GM19463 (cell line): ENCODE measurements around the gene PRRC2B.
"Not testable (repeated sequence)": the region's sequence is repeated elsewhere in the genome, so short reads cannot be mapped to it uniquely, and the experiment has no call there.

Experiments used
- ATAC-seq: cut with Tn5 transposase; IDR thresholded peaks from one replicate; pipeline ENCODE4 v1.9.1; 2021; ENCODE audit warnings: mild to moderate bottlenecking, moderate library complexity; ENCODE audit not compliant: unreplicated experiment

PRRC2B gene

DNA sequence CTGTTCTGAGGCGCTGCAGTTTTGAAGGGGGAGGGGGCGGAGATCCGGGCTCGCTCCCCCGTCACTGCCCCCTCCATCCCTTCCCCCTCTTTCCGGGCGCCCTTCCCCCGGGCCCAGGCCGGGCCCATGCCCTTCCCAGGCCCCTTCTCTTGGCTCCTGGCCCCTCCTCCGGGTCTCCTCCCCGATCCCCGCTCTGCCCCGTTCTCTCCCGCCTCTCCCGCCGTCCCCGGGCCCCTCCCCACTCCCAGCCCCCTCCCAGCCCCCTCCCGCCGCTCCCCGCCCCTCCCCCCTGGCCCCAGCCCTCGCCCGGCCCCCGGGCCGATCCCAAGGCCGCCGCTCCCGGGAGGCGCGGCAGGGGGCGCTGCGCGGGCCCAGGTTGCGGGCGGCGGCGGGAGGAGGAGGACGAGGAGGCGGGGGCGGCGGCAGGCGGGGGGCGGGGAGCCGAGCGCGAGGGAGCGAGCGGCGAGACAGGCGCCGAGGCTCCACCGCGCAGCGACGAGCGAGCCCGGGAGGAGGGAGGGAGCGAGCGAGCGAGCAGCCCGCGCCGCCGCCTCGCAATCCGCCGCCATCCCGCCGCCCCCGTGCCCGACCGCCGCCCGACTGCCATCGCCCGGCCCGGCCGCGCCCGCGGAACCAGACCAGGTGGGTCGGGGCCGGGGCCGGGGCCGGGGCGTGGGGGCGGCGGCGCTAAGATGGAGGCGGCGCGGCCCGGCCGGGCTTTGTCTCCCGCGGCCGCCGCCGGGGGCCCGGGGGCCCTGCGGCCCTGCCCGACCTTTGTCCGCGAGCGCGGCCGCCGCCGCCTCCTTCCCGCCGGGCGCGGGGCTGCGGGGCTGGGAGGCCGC lies at the start of gene PRRC2B:
Gene PRRC2B, plus strand, starts transcription at position 465 of the 842 bp plus-strand sequence. CDS start 36,059 bp downstream, outside the sequence.
- peak; percentile 56 for ATAC-seq

DNA sequence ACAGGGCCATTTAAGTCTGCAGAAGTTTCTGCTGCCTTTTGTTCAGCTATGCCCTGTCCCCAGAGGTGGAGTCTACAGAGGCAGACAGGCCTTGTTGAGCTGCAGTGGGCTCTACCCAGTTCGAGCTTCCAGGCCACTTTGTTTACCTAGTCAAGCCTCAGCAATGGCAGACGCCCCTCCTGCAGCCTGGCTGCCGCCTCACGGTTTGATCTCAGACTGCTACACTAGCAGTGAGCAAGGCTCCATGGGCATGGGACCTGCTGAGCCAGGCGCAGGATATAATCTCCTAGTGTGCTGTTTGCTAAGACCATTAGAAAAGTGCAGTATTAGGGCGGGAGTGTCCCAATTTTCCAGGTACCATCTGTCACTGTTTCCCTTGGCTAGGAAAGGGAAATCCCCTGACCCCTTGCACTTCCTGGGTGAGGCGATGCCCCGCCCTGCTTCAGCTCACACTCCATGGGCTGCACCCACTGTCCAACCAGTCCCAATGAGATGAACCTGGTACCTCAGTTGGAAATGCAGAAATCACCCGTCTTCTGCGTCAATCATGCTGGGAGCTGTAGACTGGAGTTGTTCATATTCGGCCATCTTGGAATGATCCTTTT lies 48.9 kb upstream of the PRRC2B start:
- ATAC-seq: not testable (repeated sequence)

DNA sequence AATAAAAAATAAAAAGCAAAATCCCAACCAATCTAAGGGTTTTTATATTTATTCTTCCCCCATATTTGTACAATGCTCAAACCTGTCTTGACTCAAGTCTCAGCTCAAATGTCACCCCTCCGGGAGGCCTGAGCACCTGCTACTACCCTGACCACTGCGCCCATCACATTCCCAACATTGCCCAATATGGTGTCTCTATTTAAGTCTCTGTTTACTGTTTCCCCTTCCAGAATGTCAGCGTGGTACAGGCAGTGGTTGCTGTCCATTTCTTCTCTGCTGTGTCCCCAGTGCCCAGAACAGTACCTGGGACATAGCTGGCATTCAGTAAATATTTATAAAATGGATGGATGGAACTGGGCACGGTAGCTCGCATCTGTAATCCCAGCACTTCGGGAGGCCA lies 47.3 kb upstream of the PRRC2B start:
- ATAC-seq: no peak

DNA sequence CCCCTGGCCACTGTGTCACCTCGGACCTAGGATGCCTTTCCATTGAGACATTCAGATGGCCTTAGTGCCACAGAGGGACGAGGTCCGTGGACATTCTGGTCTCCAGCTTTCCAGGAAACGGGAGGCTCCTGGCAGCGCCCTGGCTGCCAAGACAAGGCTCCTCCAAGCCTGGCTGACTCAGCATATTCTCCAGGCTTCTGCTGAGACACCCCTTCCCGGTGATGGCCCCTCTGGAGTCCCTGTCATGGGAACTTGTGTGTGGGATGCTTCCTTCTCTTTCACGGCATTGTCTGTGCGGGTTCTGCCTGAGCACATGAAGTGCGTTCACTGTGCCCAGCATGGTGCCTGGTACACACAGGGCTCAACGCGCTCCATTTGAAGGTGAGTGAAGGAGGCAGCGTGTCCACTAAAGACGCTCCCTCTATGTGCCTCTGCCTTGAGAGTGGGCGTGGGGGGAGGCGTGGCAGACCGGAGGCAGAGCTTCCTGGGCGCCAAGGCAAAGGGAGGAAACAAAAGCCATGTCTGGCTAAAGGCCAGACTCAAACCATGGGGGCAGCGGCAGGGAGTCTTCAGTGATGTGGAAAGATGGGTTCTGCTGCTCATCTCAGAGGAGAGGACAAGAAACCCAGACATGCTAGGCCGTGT lies 46.4 kb upstream of the PRRC2B start:
- ATAC-seq: no peak

DNA sequence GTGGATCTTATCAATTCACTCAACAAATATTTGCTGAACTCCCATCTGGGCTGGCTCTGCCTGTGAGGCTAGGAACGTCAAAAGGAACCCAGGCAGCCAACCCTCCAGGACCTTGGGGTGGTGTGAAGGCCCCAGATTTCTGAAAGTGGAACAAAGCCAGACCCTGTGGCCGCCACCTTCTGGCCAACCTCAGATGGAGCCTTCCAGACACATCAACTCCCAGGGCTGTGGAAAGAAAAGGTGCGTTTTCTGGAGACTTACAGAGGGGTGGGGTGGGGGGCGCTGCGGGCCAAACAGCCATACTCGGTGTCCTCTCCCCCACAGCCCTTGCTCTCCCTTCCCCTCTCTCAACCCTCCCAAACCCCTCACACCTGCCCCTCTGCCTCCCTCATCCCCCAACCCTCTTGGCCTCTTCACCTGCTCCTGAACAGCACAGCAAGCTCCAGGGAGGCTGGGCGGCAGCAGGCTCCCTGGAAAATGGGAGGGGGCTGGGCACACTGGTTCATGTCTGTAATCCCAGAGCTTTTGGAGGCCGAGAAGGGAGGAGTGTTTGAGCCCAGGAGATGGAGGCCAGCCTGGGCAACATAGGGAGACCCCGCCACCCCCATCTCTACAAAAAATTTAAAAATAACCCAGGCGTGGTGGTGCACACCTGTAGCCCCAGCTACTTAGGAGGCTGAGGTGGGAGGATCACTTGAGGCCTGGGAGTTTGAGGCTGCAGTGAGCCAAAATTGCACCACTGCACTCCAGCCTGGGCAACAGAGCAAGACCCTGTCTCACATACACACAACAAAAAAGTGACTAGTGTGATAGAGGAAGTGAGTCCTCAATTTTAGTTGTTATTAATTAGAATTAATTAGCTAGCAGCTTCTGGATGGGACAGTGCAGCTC lies 45.0 kb upstream of the PRRC2B start:
- ATAC-seq: no peak

DNA sequence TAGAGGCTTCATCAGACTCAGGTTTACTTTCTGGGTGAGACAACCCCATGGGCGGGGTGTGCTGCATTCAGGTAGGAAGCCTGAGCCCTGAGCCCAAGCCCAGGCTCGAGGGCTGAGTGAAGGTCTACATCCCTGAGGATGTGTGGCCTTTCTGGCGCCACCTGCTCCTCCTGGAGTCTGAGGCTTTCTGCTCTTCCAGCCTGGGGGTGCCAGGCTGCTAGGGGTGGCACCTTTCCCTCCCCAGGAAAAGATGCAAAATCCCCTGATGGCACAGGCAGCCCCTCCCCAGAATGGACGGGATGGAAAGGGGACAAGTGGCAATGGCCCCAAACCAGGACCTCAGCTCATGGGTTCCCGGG lies 44.4 kb upstream of the PRRC2B start:
- no peak for ATAC-seq

DNA sequence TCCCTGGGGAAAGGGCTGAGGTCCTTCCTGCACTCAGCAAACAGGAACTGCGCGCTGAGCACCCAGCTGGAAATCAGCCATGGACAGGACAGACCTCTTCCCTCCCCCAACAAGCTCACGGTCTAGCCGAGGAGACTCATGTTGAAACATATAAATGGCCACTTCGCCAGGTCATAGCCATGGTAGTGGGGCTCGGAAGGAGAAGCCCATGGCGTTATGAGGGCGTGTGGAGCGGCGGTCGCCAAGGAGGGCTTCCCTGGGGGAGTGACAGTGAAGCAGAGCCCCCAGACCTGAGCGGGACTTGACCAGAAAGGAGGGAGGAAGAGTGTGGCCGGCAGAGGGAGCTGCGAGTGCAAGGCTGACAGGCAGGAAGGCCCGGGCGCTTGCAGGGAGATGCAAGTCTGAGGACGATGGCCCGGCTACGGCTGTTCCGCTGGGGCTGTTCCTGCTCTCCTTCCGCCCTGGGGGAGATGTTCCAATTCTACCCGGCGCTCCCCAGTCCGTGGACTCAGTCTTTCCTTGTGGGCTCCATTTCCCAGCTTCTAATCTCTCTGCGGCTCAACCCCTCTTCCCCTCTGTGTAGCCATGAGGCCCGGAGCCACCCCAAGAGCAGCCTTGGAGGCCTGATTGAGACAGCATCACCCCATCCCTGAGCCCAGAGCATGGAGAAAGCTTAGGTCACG lies 43.9 kb upstream of the PRRC2B start:
- no peak for ATAC-seq

DNA sequence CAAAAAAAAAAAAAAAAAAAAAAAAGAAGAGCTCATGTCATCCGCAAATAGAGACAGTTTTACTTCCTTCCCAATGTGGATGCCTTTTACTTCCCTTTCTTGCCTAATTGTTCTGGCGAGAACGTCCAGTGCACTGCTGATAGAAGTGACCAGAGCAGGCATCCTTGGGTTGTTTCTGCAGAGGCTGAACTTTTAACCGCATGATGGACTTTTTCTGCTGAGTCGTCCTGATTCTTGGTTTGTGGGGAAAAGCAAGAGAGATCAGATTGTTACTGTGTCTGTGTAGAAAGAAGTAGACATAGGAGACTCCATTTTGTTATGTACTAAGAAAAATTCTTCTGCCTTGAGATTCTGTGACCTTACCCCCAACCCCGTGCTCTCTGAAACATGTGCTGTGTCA lies 37.4 kb upstream of the PRRC2B start:
- not testable (repeated sequence) for ATAC-seq

DNA sequence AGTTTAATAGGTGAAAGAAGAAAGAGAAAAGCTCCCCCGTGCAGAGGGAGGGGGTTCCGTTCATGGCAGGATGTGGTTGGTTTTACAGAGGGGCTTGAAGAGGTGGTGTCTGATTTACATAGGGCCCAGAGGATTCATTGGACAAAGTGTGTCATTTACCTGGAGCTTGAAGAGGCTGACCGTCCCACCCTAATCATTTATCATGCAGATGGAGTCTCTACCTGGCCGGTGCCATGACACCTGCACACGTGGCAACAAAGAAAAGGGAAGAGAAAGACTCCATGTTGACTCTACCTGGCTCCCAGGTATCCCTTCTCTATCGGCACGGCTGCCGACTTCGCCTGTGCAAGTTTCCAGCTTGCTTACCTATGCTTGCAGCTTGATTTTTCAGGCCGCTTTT lies 35.3 kb upstream of the PRRC2B start:
- no peak for ATAC-seq

DNA sequence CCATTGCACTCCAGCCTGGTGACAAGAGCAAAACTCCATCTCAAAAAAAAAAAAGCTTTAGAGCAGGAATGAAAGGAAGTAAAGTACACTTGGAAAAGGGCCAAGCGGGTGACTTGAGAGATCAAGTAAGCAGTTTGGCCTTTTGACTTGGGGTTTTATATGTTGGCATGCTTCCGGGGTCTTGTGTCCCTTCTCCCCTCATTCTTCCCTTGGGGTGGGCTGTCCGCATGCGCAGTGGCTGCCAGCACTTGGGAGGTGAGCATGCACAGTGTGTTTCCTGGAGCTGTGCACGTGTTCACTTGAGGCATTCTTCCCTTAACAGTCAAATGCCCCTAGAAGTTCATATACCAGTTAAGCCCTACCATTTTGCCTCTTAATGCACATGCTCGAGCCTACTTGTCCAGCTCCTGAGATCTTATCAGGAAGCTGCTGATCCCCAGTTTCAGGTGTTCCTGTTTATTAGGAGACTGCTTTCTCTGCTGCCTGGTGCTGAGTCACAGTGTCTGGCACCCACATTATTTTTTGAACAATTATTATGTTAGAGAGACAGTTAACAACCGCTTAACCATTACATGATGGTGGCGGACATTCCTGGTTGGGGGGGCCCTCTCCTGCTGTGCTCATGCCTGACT lies 32.6 kb upstream of the PRRC2B start:
- ATAC-seq: no peak

DNA sequence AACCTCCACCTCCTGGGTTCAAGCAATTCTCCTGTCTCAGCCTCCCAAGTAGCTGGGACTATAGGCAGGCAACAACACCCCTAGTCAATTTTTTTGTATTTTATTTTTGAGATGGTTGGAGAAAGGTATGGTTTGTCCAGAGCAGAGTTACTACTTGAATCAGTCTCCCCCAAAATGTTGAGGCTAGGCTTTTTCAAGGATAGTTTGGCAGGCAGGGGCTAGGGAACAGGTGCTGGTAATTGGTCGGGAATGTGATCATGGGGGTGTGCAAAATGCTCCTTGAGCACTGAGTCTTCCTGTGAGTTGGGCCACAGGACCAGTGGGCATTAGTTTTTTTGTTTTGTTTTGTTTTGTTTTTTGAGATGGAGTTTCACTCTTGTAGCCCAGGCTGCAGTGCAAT lies 28.3 kb upstream of the PRRC2B start:
- no peak for ATAC-seq

DNA sequence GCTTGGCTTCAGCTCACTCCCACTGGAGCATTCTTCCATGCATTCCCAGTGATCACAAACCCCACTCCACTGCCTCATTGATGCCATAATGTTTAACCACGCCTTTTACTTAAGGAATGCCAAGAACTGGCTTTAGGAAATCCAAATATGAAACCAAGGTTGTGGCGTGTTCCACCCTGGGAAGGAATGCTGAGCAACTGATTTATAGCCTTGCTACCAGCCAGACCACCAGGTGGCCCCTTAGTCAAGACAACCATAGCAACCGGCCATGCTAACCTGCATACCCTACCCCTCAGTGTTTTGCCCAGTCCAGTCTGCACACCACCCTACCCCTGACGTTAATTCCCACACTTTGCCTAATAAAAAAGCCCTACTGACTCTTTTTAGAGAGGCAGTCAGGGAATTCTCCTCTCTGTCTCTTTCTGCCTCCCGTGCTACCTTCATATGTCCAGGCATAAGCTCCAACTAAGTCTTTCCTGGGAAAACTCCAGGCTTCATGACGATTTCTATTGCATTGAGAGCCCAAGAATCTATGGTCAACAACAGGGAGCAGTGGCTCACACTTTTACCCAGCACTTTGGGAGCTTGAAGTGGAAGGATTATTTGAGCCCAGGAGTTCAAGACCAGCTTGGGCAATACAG lies 27.0 kb upstream of the PRRC2B start:
- no peak for ATAC-seq

DNA sequence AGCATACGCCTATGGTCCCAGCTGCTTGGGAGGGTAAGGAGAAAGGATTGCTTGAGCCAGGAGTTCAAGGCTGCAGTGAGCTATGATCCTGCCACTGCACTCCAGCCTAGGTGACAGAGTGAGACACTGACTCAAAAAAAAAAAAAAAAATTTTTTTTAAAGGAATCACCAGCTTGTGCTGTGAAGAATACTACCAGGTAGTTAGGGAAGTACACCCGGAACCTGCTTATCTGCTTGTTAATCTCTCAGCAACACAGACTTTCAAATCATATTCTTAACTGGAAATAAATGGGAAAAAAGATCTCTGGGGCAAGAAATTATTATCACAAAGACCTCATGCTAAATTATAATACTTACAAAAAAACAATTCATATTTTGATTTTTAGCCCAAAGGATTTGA lies 26.4 kb upstream of the PRRC2B start:
- no peak for ATAC-seq

DNA sequence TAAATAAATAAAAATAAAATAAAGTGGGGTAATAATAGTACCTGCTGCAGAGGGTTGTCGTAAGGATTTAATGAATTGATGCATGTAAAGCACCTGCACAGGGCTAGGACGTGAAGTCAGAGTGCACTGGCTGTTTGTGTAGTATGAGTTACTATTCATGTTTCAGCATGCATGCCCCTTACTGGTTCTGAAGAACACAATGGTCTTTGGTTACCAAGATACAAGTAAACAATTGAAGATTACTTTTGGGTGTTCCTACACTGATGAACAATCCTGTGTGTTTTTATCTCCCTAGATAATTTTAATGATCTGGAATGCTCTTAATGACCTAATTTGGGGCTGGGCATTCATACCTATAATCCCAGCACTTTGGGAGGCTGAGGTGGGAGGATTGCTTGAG lies 23.2 kb upstream of the PRRC2B start:
- ATAC-seq: no peak

DNA sequence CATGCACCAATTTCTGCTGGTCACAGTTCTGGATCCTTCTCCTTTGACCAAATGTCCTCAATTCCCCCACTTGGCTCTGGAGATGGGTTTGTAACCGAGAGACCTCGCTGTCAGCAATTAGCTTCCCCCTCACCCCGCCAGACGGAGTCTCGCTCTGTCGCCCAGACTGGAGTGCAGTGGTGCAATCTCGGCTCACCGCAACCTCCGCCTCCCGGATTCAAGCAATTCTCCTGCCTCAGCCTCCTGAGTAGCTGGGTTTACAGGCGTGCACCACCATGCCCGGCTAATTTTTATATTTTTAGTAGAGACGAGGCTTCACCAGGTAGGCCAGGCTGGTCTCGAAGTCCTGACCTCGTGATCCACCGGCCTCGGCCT lies 21.3 kb upstream of the PRRC2B start:
- not testable (repeated sequence) for ATAC-seq

DNA sequence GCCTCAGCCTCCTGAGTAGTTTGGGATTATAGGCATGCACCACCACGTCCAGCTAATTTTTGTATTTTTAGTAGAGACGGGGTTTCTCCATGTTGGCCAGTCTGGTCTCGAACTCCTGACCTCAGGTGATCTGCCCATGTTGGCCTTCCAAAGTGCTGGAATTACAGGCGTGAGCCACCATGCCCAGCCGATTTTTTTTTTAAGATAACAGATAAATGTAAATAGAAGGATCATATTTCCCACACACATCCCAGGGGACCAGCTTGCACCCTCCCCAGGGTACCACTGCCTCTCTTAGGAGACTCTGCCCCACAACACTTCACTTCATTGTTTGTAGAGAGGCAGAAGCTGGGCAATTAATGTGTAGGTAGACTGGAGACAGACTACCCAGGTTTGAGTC lies 19.2 kb upstream of the PRRC2B start:
- ATAC-seq: not testable (repeated sequence)

DNA sequence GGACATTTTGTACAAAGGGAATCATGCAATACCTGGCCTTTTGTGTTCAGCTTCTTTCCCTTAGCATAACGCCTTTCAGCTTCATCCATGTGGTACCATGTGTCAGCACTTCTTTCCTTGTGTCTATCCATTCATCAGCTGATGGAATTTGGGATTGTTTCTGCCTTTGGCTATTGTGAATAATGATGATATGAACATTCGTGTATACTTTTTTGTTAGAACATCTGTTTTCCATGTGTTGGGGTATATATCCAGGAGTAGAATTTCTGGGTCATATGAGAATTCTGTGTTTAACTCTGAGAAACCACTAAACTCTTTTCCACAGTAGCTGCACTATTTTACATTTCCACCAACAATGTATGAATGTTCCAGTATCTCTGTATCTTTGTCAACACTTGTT lies 14.8 kb upstream of the PRRC2B start:
- no peak for ATAC-seq

DNA sequence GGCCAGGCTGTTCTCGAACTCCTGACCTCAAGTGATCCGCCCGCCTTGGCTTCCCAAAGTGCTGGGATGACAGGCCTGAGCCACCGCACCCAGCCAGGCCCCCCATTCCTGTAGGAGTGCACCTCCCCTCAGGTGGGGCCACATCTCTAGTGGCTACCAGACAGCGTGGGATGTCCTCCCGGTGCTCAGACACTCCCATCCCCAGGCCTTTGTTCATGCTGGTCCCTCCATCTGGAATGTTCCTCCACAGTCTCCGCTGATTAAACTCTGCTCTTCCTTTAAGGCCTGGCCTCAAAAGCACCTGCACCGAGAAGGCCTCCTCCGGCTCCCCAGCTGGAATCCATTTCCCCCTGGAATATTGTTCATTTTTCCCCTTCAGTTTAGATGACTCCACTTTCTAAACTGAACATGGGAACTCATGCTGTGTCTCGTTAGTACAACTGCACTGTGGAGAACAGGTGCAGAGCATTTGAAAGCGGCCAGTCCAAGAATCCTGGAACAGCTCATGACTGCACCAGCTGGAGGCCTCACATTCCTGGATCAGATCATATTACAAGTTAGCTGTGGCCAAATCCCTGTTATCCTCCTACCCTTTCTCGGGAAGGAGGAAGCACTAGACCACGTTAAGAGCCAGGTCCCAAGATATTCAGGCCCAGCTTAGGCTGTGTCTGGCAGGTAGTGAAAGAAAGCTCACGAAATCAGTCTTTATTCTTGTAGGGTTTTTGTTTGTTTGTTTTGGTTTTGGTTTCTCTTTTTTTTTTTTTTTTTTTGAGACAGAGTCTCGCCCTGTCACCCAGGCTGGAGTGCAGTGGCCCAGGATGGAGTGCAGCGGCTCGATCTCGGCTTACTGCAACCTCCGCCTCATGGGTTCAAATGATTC lies 10.8 kb upstream of the PRRC2B start:
- no peak for ATAC-seq

DNA sequence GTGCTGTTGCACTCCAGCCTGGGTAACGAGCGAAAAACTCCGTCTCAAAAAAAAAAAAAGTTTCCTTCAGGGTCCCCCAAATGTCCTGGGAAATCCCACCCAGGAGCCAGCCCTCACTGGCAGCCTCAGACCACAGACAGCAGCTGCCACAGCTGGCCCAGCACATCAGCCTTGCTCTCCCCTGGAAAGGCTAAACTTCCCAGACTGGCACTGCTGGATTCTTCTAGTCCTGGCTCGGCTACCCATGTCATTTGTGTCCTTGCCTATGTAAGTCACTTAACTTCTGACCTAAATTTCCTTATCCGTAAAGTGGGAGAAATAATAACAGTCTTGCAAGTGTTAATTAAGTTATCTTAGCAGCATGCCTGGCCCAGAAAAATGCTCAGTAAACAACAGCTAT lies 8.6 kb upstream of the PRRC2B start:
- ATAC-seq: no peak
